Measurements from ENCODE around the gene SLC2A5.

- TF ChIP-seq POLR2AphosphoS5 (IDR thresholded peaks at IDR 0.05) (no peak), EP300 (IDR thresholded peaks at IDR 0.05) (no peak), POLR2A (IDR thresholded peaks at IDR 0.05) (no peak)
- TF ChIP-seq, protein P1, sequence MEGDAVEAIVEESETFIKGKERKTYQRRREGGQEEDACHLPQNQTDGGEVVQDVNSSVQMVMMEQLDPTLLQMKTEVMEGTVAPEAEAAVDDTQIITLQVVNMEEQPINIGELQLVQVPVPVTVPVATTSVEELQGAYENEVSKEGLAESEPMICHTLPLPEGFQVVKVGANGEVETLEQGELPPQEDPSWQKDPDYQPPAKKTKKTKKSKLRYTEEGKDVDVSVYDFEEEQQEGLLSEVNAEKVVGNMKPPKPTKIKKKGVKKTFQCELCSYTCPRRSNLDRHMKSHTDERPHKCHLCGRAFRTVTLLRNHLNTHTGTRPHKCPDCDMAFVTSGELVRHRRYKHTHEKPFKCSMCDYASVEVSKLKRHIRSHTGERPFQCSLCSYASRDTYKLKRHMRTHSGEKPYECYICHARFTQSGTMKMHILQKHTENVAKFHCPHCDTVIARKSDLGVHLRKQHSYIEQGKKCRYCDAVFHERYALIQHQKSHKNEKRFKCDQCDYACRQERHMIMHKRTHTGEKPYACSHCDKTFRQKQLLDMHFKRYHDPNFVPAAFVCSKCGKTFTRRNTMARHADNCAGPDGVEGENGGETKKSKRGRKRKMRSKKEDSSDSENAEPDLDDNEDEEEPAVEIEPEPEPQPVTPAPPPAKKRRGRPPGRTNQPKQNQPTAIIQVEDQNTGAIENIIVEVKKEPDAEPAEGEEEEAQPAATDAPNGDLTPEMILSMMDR (IDR thresholded peaks at IDR 0.05), result no peak
Observed at GRCh38 chr1:9075022-9075421, 5.6 kb upstream of the SLC2A5 start.

Measured in gastroesophageal sphincter (tissue), 3 donors.